ENCODE data around the gene ST3GAL5. TPM values are rescaled to one million over a fixed set of nuclear protein-coding genes. Genes with fewer than 3 reads are reported as not detected.

Gene ST3GAL5
- total and polyA plus RNA-seq, 2 donors (not counting 1 experiment from before 2014, with no cell fraction given) = 6.2 to 10.9 TPM

GRCh38 chr2:85908506-85908905 is 19.7 kb upstream of the ST3GAL5 start:
- no peaks in the 10 kb centered on the region for H3K9me3 ChIP-seq (ENCODE audit: control insufficient read depth, insufficient read depth, low read depth, low read length)
- H3K27me3 ChIP-seq (ENCODE audit: control insufficient read depth, insufficient read depth, low read length) = peaks cover 8% of the 10 kb centered on the region
- H3K36me3 ChIP-seq (ENCODE audit: control insufficient read depth, insufficient read depth, low read length) = no peaks in the 10 kb centered on the region
- DNase-seq (ENCODE audit: low read depth in 2 of 2) = no peak
- H3K4me3 ChIP-seq (replicated peaks in 1 of 4; ENCODE audit: control extremely low read depth in 1 of 4, insufficient read depth in 1 of 4, low read depth in 3 of 4, low read length in 4 of 4) = no peak overlapping the region
- H3K9ac ChIP-seq (ENCODE audit: insufficient read depth, low read length) = no peak overlapping the region
- TF ChIP-seq EZH2 (IDR thresholded peaks at IDR 0.05; ENCODE audit: low read length, missing control alignments) = no peak
- no peak for TF ChIP-seq CTCF (conservative IDR thresholded peaks at IDR 0.05 in 1 of 2, IDR thresholded peaks at IDR 0.05 in 1 of 2; ENCODE audit: low read depth in 1 of 2, low read length in 2 of 2)
- no peak overlapping the region for H3K4me2 ChIP-seq (ENCODE audit: extremely low read depth, insufficient read depth, low read length)
- H4K20me1 ChIP-seq (ENCODE audit: control insufficient read depth, extremely low read depth, insufficient read depth, low read length) = no peaks in the 10 kb centered on the region
- no peak overlapping the region for H3K27ac ChIP-seq (ENCODE audit: insufficient read depth, low read length)
- no peaks in the 10 kb centered on the region for H3K4me1 ChIP-seq (ENCODE audit: control insufficient read depth, extremely low read depth, insufficient read depth, low read length)
- H2AFZ ChIP-seq (ENCODE audit: low read length) = no peak overlapping the region
- no peaks in the 10 kb centered on the region for H3K79me2 ChIP-seq (ENCODE audit: control insufficient read depth, insufficient read depth, low read length)

DNA sequence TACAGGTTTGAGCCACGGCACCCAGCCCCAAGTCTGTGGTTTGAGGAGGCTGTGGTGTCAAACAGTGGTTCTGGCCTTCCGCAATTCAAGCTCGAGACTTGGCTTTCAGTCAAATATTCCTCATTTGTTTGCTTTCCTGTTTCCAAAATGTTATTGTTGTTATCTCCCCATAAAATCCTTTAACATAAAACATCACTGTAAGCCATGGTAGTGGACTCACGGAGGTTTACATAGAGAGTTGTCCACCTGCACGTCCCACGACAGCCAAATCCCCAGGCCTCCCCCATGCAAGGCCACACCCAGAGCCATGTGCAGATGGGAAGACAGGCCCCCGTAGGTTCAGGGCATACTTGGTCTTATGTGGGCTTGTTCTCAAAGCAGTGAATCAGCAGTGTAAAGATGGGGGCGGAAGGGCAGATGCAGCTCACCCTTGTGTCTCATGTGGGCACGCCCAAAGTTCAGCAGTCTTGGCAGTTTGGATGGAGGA is 18.9 kb upstream of the ST3GAL5 start:
- Histone ChIP-seq H3K9me3 (ENCODE audit: control insufficient read depth, insufficient read depth, low read depth, low read length) (no peaks in the 10 kb centered on the region), H3K27me3 (ENCODE audit: control insufficient read depth, insufficient read depth, low read length) (peaks cover 8% of the 10 kb centered on the region), H3K36me3 (ENCODE audit: control insufficient read depth, insufficient read depth, low read length) (no peaks in the 10 kb centered on the region), H3K27ac (ENCODE audit: insufficient read depth, low read length) (no peak overlapping the region), H4K20me1 (ENCODE audit: control insufficient read depth, extremely low read depth, insufficient read depth, low read length) (no peaks in the 10 kb centered on the region), H3K79me2 (ENCODE audit: control insufficient read depth, insufficient read depth, low read length) (no peaks in the 10 kb centered on the region), H3K9ac (ENCODE audit: insufficient read depth, low read length) (no peak overlapping the region), H3K4me2 (ENCODE audit: extremely low read depth, insufficient read depth, low read length) (no peak overlapping the region), H3K4me3 (replicated peaks in 1 of 4; ENCODE audit: control extremely low read depth in 1 of 4, insufficient read depth in 1 of 4, low read depth in 3 of 4, low read length in 4 of 4) (no peak overlapping the region), H3K4me1 (ENCODE audit: control insufficient read depth, extremely low read depth, insufficient read depth, low read length) (no peaks in the 10 kb centered on the region), H2AFZ (ENCODE audit: low read length) (no peak overlapping the region)
- TF ChIP-seq EZH2 (IDR thresholded peaks at IDR 0.05; ENCODE audit: low read length, missing control alignments) = no peak
- TF ChIP-seq CTCF (conservative IDR thresholded peaks at IDR 0.05 in 1 of 2, IDR thresholded peaks at IDR 0.05 in 1 of 2; ENCODE audit: low read depth in 1 of 2, low read length in 2 of 2) = no peak
- DNase-seq (ENCODE audit: low read depth in 2 of 2) = peak; percentile 18 to 72

DNA sequence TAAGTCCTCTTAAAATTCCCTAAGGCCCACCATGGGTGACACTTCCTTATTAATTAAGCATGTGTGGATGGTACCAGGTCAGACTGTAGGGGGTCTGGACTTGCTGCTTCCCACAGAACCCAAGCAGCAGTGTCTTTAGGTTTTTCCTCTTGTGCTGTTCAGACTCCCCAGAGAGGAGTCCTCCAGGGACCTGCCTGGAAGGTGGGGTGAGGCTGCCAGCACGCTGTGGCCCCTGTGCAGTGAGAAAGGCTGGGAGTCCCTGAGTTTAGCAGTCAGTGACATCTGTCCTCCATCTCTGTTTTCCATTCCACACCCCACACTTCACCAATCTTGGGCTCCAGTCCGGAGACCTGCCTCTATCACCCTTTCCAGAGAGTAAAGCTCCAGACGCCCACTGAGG is 18.0 kb upstream of the ST3GAL5 start:
- Histone ChIP-seq H3K79me2 (ENCODE audit: control insufficient read depth, insufficient read depth, low read length) (no peaks in the 10 kb centered on the region), H3K9ac (ENCODE audit: insufficient read depth, low read length) (no peak overlapping the region), H3K4me1 (ENCODE audit: control insufficient read depth, extremely low read depth, insufficient read depth, low read length) (no peaks in the 10 kb centered on the region)

More for the DNA sequence above, 18.0 kb upstream of the ST3GAL5 start:
- no peaks in the 10 kb centered on the region for H3K9me3 ChIP-seq (ENCODE audit: control insufficient read depth, insufficient read depth, low read depth, low read length)
- no peak overlapping the region for H3K4me3 ChIP-seq (replicated peaks in 1 of 4; ENCODE audit: control extremely low read depth in 1 of 4, insufficient read depth in 1 of 4, low read depth in 3 of 4, low read length in 4 of 4)
- TF ChIP-seq EZH2 (IDR thresholded peaks at IDR 0.05; ENCODE audit: low read length, missing control alignments) (no peak), CTCF (conservative IDR thresholded peaks at IDR 0.05 in 1 of 2, IDR thresholded peaks at IDR 0.05 in 1 of 2; ENCODE audit: low read depth in 1 of 2, low read length in 2 of 2) (no peak)
- no peaks in the 10 kb centered on the region for H3K36me3 ChIP-seq (ENCODE audit: control insufficient read depth, insufficient read depth, low read length)
- H3K27ac ChIP-seq (ENCODE audit: insufficient read depth, low read length) = no peak overlapping the region
- H3K27me3 ChIP-seq (ENCODE audit: control insufficient read depth, insufficient read depth, low read length) = peaks cover 14% of the 10 kb centered on the region
- H4K20me1 ChIP-seq (ENCODE audit: control insufficient read depth, extremely low read depth, insufficient read depth, low read length) = no peaks in the 10 kb centered on the region
- H2AFZ ChIP-seq (ENCODE audit: low read length) = no peak overlapping the region
- no peak for DNase-seq (ENCODE audit: low read depth in 2 of 2)
- no peak overlapping the region for H3K4me2 ChIP-seq (ENCODE audit: extremely low read depth, insufficient read depth, low read length)

Measured in fibroblast of lung (primary cell).